ENCODE results near the gene COL15A1.

COL15A1 gene

DNA sequence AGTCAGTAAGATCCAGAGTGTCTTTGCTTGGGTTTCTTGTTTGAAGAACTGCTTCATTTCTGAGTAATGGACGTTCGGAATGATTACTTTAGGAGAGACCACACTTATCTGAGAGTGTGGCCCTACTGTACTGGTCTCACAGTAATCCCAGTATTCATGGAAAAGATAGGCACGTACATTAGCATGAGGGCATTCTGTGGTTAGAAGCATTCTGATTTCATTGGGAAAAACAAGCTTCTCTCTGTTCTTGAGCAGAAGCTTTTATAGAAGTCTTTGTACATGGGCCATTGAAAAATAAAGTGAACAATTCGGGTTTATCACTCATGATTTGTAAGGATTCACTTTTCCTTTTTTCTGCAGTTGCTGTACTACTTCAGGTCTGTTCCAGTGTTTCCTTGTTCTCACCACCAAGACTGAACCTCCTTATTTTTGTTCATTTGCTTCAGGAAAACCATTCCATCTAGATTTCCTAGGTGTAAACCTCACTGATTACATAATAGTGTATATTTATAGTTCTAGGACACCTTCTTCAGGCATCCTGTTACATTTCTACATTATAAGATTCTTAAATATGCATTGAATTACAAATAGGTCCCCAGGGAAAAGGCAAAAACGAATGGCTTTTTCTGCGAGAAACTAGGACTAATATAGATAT lies 171.3 kb downstream of the COL15A1 start:
- TF ChIP-seq, protein P1, sequence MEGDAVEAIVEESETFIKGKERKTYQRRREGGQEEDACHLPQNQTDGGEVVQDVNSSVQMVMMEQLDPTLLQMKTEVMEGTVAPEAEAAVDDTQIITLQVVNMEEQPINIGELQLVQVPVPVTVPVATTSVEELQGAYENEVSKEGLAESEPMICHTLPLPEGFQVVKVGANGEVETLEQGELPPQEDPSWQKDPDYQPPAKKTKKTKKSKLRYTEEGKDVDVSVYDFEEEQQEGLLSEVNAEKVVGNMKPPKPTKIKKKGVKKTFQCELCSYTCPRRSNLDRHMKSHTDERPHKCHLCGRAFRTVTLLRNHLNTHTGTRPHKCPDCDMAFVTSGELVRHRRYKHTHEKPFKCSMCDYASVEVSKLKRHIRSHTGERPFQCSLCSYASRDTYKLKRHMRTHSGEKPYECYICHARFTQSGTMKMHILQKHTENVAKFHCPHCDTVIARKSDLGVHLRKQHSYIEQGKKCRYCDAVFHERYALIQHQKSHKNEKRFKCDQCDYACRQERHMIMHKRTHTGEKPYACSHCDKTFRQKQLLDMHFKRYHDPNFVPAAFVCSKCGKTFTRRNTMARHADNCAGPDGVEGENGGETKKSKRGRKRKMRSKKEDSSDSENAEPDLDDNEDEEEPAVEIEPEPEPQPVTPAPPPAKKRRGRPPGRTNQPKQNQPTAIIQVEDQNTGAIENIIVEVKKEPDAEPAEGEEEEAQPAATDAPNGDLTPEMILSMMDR (IDR thresholded peaks at IDR 0.05; ENCODE audit: low read depth, low read length, missing control alignments) = no peak
- Histone ChIP-seq H3K36me3 (replicated peaks) (no peaks in the 10 kb centered on the region), H3K27ac (no peak overlapping the region), H3K27me3 (replicated peaks) (no peaks in the 10 kb centered on the region), H3K4me3 (ENCODE audit: low read depth, low read length) (no peak overlapping the region)
- in situ Hi-C loops (cut with HindIII; ENCODE audit: low pct_ligation_motif_present, low sequenced_read_pairs) = no loop called here
- DNase-seq = no peak

DNA sequence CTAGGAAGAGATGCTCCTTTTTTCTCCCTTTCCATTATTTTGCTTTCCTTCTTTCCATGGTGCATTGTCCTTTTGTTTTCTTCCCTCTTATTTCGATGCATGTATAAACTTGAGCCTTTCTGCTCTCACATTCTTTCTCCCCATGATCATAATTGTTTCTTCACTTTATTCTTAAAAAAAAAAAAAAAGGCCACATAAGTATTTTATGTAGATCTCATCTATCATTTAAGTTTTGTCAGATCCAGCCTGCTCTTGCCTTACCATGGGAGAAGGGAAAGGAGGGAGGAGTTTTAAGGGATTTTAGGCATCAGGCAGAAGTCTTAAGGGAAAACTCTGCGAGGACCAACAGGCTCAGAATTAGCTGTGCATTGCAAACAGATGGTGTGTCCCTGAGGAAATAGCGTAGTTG lies 172.3 kb downstream of the COL15A1 start:
- DNase-seq = no peak
- H3K27me3 ChIP-seq (replicated peaks) = no peaks in the 10 kb centered on the region
- no peak overlapping the region for H3K27ac ChIP-seq
- TF ChIP-seq, protein P1 (IDR thresholded peaks at IDR 0.05; ENCODE audit: low read depth, low read length, missing control alignments) = no peak
- H3K4me3 ChIP-seq (ENCODE audit: low read depth, low read length) = no peak overlapping the region
- H3K36me3 ChIP-seq (replicated peaks) = no peaks in the 10 kb centered on the region
- in situ Hi-C loops (cut with HindIII; ENCODE audit: low pct_ligation_motif_present, low sequenced_read_pairs) = no loop called here

GRCh38 chr9:99118782-99119466 lies 175.2 kb downstream of the COL15A1 start:
- TF ChIP-seq, protein P1 (IDR thresholded peaks at IDR 0.05; ENCODE audit: low read depth, low read length, missing control alignments) = no peak
- no peak overlapping the region for H3K4me3 ChIP-seq (ENCODE audit: low read depth, low read length)
- H3K27ac ChIP-seq = no peak overlapping the region

GRCh38 chr9:99119976-99120655 lies 176.4 kb downstream of the COL15A1 start:
- in situ Hi-C loops (cut with HindIII; ENCODE audit: low pct_ligation_motif_present, low sequenced_read_pairs) = no loop called here
- H3K27ac ChIP-seq = no peak overlapping the region

More at GRCh38 chr9:99118782-99119466, 175.2 kb downstream of the COL15A1 start:
- DNase-seq = no peak
- no peaks in the 10 kb centered on the region for H3K27me3 ChIP-seq (replicated peaks)
- H3K36me3 ChIP-seq (replicated peaks) = no peaks in the 10 kb centered on the region
- in situ Hi-C loops (cut with HindIII; ENCODE audit: low pct_ligation_motif_present, low sequenced_read_pairs) = no loop called here

More at GRCh38 chr9:99119976-99120655, 176.4 kb downstream of the COL15A1 start:
- H3K36me3 ChIP-seq (replicated peaks) = no peaks in the 10 kb centered on the region
- no peaks in the 10 kb centered on the region for H3K27me3 ChIP-seq (replicated peaks)
- DNase-seq = no peak
- H3K4me3 ChIP-seq (ENCODE audit: low read depth, low read length) = no peak overlapping the region
- TF ChIP-seq, protein P1 (IDR thresholded peaks at IDR 0.05; ENCODE audit: low read depth, low read length, missing control alignments) = no peak
